Measurements from ENCODE around the gene ZNF346. TPM values are rescaled to one million over a fixed set of nuclear protein-coding genes. Genes with fewer than 3 reads are reported as not detected.

ZNF346 gene
- total RNA-seq, 1 donor from 2014 or later, result 31.0 TPM

DNA sequence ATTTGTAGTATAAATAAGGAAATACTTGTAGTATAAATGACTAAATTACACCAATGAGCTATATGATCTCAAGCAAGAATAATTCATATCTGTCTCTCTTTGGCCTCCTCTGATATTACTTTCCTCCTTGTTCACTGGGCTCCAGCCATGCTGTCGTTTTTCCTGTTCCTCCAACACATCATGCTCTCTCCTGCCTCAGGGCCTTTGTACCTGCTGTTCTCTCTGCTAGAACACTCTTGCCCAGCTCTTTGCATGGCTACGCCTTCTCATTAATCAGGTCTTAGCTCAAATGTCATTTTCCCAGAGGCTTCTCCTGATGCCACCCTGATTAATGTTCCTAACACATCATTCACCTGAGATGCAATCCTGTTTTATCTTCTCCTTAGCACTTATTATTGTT, 2.5 kb upstream of the ZNF346 start:
- no peak for DNase-seq (ENCODE audit: extremely low spot score, unreplicated experiment)
- H3K27me3 Mint-ChIP-seq, result no peaks in the 10 kb centered on the region
- TF ChIP-seq, protein P1, sequence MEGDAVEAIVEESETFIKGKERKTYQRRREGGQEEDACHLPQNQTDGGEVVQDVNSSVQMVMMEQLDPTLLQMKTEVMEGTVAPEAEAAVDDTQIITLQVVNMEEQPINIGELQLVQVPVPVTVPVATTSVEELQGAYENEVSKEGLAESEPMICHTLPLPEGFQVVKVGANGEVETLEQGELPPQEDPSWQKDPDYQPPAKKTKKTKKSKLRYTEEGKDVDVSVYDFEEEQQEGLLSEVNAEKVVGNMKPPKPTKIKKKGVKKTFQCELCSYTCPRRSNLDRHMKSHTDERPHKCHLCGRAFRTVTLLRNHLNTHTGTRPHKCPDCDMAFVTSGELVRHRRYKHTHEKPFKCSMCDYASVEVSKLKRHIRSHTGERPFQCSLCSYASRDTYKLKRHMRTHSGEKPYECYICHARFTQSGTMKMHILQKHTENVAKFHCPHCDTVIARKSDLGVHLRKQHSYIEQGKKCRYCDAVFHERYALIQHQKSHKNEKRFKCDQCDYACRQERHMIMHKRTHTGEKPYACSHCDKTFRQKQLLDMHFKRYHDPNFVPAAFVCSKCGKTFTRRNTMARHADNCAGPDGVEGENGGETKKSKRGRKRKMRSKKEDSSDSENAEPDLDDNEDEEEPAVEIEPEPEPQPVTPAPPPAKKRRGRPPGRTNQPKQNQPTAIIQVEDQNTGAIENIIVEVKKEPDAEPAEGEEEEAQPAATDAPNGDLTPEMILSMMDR (conservative IDR thresholded peaks at IDR 0.05), result no peak
- H3K4me3 Mint-ChIP-seq, result peak overlapping the region; percentile 42
- H3K4me1 Mint-ChIP-seq (ENCODE audit: unreplicated experiment), result peaks cover 15% of the 10 kb centered on the region
- H3K9me3 Mint-ChIP-seq, result no peaks in the 10 kb centered on the region
- peaks cover 6% of the 10 kb centered on the region for H3K36me3 Mint-ChIP-seq
- H3K27ac Mint-ChIP-seq, result no peak overlapping the region

DNA sequence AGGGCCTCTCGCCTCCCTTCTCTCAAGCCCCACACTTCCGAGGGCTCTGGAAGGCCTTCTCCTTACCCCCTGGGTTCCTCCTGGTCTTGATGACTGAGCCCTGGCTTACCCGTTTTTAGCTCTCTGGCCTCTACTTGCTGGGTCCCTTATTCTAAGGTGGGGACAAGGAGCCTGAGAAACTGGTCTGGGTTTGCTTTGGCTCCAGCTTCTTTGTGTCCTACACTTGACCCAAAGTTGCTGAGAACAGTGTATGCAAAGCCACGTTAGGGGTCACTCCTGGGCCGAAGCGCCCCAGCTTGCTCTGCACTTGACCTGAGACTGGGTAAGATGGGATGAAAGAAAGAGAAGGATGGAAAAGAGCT, 788 bp downstream of the ZNF346 start:
- Mint-ChIP-seq H3K4me3 (peak overlapping the region; percentile 99), H3K27me3 (no peaks in the 10 kb centered on the region), H3K36me3 (peaks cover 16% of the 10 kb centered on the region), H3K27ac (peak overlapping the region; percentile 94), H3K4me1 (ENCODE audit: unreplicated experiment) (peaks cover 21% of the 10 kb centered on the region), H3K9me3 (no peaks in the 10 kb centered on the region)
- DNase-seq (ENCODE audit: extremely low spot score, unreplicated experiment), result no peak
- TF ChIP-seq, protein P1 (conservative IDR thresholded peaks at IDR 0.05), result no peak

DNA sequence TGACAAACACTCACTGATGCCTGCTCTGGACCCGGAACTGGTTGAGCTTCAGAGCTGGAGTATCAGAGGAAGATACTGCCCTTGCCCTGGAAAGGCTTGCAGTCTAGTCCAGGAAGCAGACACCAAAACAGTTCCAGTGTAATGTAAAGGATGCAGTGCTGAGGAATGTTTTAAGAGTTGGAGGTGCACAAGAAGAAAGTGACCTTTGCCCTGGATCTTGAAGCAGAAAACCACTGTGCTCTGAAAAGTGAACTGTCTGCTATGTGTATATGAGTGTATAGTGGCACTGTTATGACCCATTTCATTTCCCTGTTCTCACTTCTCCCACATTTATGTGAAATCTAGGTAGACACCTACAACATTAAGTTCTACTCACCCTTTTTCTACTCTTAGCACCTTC, 2.1 kb downstream of the ZNF346 start:
- TF ChIP-seq, protein P1 (conservative IDR thresholded peaks at IDR 0.05), result no peak
- peak overlapping the region; percentile 69 for H3K4me3 Mint-ChIP-seq
- H3K36me3 Mint-ChIP-seq, result peaks cover 20% of the 10 kb centered on the region
- H3K27me3 Mint-ChIP-seq, result no peaks in the 10 kb centered on the region
- no peak for DNase-seq (ENCODE audit: extremely low spot score, unreplicated experiment)
- H3K4me1 Mint-ChIP-seq (ENCODE audit: unreplicated experiment), result peaks cover 21% of the 10 kb centered on the region
- H3K27ac Mint-ChIP-seq, result no peak overlapping the region
- no peaks in the 10 kb centered on the region for H3K9me3 Mint-ChIP-seq

DNA sequence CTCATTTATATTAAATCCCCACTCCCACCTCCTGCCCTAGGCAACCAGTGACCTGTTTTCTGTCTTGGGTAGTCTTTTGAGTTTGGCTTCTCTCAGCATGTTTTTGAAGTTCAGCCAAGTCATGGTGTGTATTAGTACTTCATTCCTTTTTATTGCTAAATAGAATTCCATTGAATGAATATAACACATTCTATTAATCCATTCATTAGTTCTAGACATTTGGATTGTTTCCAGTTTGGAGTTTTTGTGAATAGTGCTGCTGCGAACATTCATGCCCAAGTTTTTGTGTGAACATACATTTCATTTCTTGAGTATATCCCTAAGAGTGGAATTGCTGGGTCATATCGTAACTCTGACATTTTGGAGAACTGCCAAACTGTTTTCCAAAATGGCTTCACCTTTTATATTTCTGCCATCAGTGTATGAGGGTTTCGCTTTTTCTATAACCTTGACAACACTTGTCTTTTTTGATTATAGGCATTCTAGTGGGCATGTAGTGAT, 2.7 kb downstream of the ZNF346 start:
- peaks cover 21% of the 10 kb centered on the region for H3K4me1 Mint-ChIP-seq (ENCODE audit: unreplicated experiment)
- no peaks in the 10 kb centered on the region for H3K27me3 Mint-ChIP-seq
- H3K9me3 Mint-ChIP-seq, result no peaks in the 10 kb centered on the region
- peaks cover 20% of the 10 kb centered on the region for H3K36me3 Mint-ChIP-seq
- TF ChIP-seq, protein P1 (conservative IDR thresholded peaks at IDR 0.05), result no peak
- no peak for DNase-seq (ENCODE audit: extremely low spot score, unreplicated experiment)
- H3K4me3 Mint-ChIP-seq, result peak overlapping the region; percentile 69
- H3K27ac Mint-ChIP-seq, result no peak overlapping the region

DNA sequence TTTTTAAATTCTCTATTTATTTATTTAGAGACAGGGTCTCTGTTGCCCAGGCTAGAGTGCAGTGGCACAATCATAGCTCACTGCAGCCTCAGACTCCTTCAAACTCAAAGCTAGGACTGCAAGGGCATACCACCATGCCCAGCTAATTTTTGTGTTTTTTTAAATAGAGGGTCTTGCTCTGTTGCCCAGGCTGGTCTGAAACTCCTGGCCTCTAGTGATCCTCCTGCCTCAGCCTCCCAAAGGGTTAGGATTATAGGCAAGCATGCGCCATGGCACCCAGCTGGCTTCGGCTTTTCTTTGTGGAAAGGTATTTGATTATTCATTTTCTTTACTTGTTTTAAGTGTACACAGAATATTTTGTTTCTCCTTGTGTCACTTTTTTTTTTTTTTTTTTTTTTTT, 5.2 kb downstream of the ZNF346 start:
- Mint-ChIP-seq H3K27ac (no peak overlapping the region), H3K9me3 (peaks cover 6% of the 10 kb centered on the region), H3K27me3 (no peaks in the 10 kb centered on the region), H3K4me1 (ENCODE audit: unreplicated experiment) (peaks cover 21% of the 10 kb centered on the region), H3K36me3 (peaks cover 28% of the 10 kb centered on the region), H3K4me3 (no peak overlapping the region)
- TF ChIP-seq, protein P1 (conservative IDR thresholded peaks at IDR 0.05), result no peak
- DNase-seq (ENCODE audit: extremely low spot score, unreplicated experiment), result no peak

DNA sequence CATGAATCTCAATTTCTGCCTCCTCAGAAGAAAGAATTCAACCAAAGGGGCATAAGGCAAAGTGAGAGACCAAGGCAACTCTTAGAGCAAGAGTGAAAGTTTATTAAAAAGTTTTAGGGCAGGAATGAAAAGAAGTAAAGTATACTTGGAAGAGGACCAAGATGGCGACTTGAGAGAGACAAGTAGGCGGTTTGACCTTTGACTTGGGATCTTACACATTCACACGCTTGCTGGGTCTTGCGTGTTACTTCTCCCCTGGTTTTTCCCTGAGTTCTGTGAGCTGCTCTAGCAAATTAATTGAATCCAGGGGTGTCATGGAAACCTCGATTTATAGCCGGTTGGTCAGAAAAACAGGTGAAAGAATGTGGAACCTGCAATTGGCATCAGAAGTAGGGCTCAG, 7.0 kb downstream of the ZNF346 start:
- DNase-seq (ENCODE audit: extremely low spot score, unreplicated experiment), result no peak
- Mint-ChIP-seq H3K36me3 (peaks cover 31% of the 10 kb centered on the region), H3K27ac (no peak overlapping the region), H3K27me3 (no peaks in the 10 kb centered on the region), H3K4me1 (ENCODE audit: unreplicated experiment) (peaks cover 11% of the 10 kb centered on the region), H3K9me3 (peaks cover 6% of the 10 kb centered on the region), H3K4me3 (no peak overlapping the region)
- TF ChIP-seq, protein P1 (conservative IDR thresholded peaks at IDR 0.05), result no peak
